Raji (cell line): Measurements from ENCODE around the gene LECT2.

Experiments used
- POLR2A ChIP-seq: IDR thresholded peaks from 2 replicates; pipeline ENCODE4 v1.6.1; 2011; ENCODE audit warnings: low read depth, low read length, control low read depth; ENCODE audit not compliant: insufficient read depth

The LECT2 gene

GRCh38 chr5:135986891-135987401 lies 32.2 kb upstream of the LECT2 start:
- TF ChIP-seq POLR2A: no peak

GRCh38 chr5:135986401-135986800 lies 31.6 kb upstream of the LECT2 start:
- no peak for TF ChIP-seq POLR2A

- no peak for TF ChIP-seq POLR2A
Observed at GRCh38 chr5:135985951-135986350, 31.2 kb upstream of the LECT2 start.

GRCh38 chr5:135980620-135981019 lies 25.8 kb upstream of the LECT2 start:
- no peak for TF ChIP-seq POLR2A

- TF ChIP-seq POLR2A: no peak
Observed at GRCh38 chr5:135979510-135979909, 24.7 kb upstream of the LECT2 start.

GRCh38 chr5:135978993-135979392 lies 24.2 kb upstream of the LECT2 start:
- TF ChIP-seq POLR2A: no peak

- TF ChIP-seq POLR2A: no peak
Observed at GRCh38 chr5:135978212-135978631, 23.4 kb upstream of the LECT2 start.

GRCh38 chr5:135977375-135977928 lies 22.7 kb upstream of the LECT2 start:
- no peak for TF ChIP-seq POLR2A

- TF ChIP-seq POLR2A: no peak
Observed at GRCh38 chr5:135976216-135976615, 21.4 kb upstream of the LECT2 start.

- TF ChIP-seq POLR2A: no peak
Observed at GRCh38 chr5:135975122-135975521, 20.3 kb upstream of the LECT2 start.

- TF ChIP-seq POLR2A: no peak
Observed at GRCh38 chr5:135974021-135974600, 19.3 kb upstream of the LECT2 start.

- no peak for TF ChIP-seq POLR2A
Observed at GRCh38 chr5:135973323-135974020, 18.7 kb upstream of the LECT2 start.

GRCh38 chr5:135971701-135972100 lies 16.9 kb upstream of the LECT2 start:
- TF ChIP-seq POLR2A: no peak

- no peak for TF ChIP-seq POLR2A
Observed at GRCh38 chr5:135966790-135967189, 12.0 kb upstream of the LECT2 start.

GRCh38 chr5:135966165-135966564 lies 11.4 kb upstream of the LECT2 start:
- TF ChIP-seq POLR2A: no peak

- no peak for TF ChIP-seq POLR2A
Observed at GRCh38 chr5:135965504-135965903, 10.7 kb upstream of the LECT2 start.
